AG08395 (cell line): ENCODE results near the gene PRDX5.

Source experiments
- DNase-seq: peaks from one replicate; pipeline ENCODE4 v3.0.0; 2012; ENCODE audit warnings: mixed read lengths, low spot score

PRDX5 gene

DNA sequence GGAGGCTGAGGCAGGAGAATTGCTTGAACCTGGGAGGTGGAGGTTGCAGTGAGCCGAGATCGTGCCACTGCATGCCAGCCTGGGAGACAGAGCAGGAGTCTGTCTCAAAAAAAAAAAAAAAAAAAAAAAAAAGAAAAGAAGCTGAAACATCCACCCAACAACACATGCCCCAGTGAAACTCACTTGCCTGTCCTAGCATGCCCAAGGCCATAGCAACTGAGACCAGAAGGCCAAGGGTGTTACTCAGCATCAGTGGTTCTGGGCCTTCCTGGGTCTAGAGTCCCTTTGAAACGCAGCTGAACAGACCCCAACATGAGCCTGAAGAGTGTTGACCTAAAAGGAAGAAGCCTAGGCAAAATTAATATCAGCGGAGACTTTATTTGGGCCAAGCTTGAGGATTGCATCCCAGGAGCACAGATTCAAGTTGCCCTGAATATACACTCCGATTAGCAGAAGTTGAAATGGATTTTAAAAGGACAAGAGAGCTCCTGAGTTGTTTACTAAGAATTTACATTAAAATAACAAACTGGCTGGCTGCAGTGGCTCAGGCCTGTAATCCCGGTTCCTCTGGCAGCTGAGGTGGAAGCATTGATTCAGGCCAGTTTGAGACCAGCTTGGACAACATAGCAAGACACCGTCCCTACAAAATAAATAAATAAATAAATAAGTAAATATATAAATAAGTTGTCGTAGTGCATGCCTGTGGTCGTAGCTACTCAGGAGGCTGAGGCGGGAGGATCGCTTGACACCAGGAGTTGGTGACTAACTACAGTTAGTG, 7.0 kb downstream of the PRDX5 start:
- no peak for DNase-seq

DNA sequence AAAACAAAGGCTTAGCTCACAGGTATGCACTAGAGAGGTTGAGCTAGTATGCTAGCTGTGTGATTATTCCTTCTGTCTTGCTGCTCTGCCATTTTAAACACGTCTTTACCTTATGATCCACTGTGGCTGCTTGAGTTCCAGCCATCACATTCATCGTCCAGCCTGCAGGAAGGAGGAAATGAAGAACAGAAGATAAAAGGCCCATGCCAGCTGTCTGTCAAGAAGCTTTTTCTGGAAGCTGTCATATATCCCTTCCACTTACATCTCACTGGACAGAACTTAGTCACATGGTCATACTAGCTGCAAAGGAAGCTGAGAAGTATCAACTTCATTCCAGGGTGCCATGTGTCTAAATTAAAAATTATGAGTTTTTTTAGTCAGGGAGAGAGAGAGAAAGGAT, 9.5 kb downstream of the PRDX5 start:
- DNase-seq: no peak

DNA sequence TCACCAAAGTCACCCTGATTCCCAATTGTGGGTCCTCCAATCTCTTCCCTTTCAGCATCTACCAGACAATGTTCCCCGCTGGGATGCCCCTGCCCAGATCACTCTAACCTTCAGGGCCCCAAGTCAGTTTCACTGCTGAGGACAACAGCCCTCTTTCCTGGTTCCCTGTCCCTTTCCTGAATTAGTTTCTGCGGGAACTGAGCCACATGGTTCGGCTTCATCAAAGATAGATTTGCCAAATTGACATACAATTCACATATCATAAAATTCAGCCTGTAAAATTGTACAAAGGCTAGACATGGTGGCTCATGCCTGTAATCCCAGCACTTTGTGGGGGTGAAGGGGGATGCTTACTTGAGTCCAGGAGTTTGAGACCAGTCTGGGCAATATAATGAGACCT, 10.1 kb downstream of the PRDX5 start:
- DNase-seq: no peak

DNA sequence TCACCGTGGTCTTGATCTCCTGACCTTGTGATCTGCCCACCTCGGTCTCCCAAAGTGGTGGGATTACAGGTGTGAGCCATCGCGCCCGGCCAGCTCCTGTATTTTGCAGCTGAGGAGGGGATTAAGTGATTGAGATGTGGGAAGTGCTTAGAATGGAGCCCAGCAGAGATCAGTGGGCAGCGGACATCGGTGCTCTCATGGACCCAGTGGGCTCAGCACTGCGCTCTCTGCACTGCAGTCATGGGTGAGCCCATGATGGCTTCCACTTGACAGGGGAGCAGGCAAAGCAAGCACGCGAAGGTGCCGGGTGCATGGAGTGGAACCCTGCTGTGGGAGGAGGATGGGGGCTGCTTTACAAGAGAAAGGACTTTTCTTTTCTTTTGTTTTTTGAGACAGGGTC, 13.0 kb downstream of the PRDX5 start:
- DNase-seq: no peak

DNA sequence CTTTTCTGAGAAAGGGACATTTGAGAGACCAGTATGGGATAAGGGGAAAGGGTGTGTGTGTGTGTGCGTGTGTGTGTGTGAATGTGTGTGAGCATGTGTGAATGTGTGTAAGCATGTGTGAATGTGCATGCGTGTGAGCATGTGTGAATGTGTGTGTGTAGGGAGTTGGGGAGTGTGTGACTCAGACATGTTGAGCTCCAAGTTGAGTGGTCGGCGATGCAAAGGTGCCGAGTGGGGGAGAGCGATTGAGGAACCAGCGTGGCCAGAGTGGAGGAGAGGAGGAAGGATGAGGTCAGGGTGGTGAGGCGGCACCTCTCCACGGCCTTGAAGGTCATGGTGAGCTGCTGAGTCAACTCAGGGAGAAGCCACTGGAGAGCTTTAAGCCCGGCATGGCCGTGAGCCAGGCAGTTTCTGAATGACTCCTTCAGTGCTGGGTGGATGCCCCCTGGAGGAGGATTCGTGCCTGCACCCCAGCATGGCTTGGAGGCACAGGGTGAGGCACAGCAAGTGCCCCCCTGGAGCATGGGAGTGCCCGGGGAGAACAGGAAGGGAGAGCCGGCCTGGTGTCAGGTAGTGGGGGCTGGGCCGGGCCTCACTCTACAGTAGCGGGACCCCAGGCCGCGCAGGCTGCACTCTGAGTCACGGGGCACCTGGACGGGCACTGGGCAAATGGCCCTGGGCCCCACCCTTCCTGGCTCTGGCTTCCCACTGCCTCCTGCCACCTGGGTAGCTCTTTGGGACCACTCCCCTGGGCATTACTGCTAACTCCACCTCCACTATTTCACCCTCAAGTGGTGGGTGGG, 13.8 kb downstream of the PRDX5 start:
- DNase-seq: peak; percentile 93

DNA sequence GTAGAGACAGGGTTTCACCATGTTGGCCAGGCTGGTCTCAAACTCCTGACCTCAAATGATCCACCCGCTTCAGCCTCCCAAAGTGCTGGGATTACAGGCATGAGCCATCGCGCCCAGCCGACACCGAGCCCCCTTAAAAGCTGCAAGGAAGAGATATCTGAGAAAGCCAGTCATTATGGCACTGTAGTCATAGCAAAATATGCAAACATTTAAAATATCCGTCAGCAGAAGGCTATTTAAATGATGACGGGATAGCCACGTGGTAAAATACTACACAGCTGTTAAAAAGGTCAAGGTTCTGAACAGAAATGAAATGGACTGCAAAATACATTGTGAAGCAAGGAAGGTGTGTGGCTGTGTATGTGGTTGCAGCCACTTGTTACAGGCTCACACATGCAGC, 15.6 kb downstream of the PRDX5 start:
- DNase-seq: no peak

DNA sequence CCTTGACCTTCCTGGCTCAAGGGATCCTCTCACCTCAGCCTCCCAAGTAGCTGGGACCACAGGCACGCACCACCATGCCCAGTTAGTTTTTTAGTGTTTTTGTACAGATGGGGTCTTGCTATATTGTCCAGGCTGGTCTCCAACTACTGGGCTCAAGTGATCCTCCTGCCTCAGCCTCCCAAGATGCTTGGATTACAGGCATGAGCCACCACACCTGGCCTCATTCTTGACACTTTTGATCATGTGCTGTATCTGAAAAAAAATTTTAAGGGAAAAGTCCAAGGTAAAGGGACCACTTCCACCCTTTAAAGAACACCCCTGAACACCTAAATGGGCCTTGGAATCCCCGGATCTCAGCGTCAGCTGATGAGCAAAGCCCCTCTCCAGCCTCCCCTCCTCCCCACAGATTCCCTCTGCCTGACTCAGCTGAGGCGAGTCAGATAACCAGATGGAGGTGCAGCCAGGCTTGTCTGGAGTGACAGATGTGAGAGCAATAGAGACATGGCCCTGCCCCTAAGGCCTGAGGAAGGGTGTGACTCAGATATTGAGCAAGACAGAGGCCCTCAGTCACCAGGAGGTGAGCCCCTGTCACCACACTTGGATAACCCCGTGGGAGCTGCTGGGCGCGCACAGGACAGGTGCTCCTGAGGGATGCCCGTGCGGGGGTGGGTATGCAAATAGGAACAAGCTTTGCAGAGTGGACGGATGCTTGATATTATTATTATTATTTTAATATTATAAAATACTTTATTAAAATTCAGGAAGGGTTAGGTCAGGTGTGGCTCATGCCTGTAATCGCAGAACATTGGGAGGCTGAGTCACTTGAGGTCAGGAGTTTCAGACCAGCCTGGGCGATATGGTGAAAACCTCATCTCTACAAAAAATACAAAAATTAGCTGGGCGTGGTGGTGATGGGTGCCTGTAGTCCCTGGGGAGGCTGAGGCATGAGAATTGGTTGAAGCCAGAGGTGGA, 17.1 kb downstream of the PRDX5 start:
- peak; percentile 94 for DNase-seq

DNA sequence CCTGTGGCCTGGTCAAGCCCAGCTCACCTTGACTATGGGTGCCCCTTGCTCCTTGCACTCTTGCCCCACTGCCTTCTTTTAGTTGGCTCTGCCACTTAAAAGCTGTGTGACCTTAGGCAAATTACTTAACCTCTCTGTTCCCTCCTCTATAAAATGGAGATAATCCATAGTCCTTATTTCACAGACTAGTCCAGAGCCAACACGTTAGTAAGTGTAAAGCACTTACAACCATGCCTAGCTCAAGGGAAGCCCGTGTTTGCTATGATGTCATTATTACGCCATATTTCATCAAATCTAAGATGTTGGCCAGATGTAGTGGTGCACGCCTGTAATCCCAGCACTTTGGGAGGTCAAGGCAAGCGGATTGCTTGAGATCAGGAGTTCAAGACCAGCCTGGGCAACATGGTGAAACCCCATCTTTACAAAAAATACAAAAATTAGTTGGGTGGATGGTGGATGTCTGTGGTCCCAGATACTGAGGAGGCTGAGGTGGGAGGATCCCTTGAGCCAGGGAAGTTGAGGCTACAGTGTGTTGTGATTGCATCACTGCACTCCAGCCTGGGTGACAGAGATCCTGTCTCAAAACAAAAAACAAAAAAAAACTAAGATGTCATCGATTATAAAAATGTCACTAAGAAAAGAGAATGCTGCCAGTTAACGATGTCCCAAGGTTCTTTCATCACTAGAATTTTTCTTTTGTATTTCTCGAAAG, 19.8 kb downstream of the PRDX5 start:
- no peak for DNase-seq

DNA sequence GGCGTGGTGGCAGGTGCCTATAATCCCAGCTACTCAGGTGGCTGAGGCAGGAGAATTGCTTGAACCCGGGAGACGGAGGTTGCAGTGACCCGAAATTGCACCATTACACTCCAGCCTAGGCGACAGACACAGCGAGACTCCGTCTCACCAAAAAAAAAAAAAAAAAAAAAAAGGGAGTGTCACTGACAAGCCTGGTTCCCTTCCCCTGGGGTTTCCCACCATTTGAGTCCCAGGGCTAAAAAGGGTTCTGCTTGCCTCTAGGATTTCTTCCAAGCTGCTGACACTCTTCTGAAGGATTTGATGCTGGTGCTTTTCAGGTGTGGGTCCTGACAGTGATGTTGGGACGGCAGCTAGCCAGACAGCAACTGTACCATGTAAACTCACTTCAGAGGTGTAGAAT, 20.8 kb downstream of the PRDX5 start:
- DNase-seq: no peak

DNA sequence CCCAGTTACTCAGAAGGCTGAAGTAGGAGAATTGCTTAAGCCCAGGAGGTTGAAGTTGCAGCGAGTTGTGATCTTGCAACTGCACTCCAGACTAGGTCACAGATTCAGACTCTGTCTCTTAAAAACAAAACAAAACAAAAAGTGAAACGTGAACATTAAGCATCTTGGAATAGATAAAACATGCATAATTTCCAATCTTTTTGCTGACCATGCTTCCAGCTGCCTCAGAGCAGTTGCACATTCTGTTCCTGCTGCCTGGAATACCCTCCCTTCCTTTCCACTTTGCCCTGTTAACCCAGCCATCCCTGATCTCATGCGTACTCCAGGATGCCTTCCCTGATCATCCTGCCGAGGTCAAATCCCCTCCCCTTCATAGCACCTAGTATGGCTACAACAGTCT, 21.4 kb downstream of the PRDX5 start:
- DNase-seq: no peak

DNA sequence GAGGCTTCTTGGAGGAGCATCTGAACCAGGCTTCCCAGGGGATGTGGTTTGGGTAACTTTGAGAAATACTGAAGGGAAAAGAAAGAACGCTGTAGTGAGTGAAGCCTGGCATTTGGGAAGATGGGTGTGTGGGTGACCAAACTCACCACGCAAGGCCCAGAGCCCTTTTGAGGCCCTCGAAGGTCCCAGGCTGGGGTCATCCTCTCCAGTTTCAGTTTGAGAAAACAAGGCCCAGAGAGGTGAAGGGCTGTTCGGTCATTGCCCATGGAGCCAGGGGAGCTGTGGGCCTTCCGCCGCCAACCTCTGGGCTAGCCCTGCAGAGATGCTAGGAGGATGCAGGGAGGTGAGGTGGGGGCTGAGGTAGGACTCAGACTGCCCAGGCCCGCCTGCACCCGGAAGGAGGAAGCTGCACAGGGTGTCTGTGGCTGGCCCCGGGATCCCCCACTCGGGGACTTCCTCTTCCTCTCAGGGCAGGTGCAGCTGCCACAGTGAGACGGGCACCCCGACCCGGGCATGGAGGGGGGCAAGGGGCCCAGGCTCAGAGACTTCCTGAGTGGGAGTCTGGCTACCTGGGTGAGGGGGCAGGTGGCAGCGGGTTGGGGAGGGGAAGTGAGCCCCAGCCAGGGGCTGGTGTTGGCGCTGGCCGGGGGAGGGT, 22.0 kb downstream of the PRDX5 start, which contains the start of gene CCDC88B:
Gene CCDC88B, plus strand, starts transcription at position 451 of the 655 bp plus-strand sequence. Its CDS starts 63 bp downstream, at position 514.
- no peak for DNase-seq

DNA sequence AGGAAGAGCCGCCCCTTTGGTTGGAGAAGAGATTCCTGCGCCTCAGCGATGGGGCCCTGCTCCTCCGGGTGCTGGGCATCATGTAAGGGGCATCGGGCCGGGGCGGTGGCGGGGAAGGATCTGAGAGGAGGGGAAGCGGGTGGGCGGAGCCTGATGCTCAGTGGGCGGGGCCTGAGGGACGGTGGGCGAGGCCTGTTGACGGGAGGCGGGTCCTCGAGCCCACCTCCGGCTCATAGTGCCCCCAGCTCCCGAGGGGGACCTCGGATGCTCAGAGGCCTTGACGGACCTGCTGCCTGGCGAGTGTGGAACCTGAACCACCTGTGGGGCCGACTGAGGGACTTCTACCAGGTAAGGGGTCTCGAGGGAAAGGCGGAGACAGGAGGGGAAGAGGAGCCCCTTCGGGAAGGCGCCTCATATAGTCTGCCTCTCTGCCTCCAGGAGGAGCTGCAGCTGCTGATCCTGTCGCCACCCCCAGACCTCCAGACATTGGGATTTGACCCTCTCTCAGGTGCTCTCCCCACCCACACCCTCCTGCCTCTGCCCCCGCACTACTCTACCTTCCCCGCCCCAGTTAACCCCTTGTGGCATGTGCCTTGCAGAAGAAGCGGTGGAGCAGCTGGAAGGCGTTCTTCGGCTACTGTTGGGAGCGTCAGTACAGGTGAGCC, 22.9 kb downstream of the PRDX5 start:
- no peak for DNase-seq

DNA sequence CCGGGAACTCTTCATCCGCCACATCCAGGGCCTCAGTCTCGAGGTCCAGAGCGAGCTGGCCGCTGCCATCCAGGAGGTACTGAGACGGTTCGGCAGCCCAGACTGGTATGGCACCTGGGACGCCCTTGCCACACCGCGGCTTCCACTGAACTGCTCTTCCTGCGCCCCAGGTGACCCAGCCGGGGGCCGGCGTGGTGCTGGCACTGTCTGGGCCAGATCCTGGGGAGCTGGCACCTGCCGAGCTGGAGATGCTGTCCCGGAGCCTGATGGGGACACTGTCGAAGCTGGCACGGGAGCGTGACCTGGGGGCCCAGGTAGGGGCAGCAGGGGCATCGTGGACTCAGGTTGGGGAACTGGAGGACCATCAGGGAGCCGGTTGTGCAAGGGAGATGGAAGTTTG, 23.5 kb downstream of the PRDX5 start:
- DNase-seq: no peak

DNA sequence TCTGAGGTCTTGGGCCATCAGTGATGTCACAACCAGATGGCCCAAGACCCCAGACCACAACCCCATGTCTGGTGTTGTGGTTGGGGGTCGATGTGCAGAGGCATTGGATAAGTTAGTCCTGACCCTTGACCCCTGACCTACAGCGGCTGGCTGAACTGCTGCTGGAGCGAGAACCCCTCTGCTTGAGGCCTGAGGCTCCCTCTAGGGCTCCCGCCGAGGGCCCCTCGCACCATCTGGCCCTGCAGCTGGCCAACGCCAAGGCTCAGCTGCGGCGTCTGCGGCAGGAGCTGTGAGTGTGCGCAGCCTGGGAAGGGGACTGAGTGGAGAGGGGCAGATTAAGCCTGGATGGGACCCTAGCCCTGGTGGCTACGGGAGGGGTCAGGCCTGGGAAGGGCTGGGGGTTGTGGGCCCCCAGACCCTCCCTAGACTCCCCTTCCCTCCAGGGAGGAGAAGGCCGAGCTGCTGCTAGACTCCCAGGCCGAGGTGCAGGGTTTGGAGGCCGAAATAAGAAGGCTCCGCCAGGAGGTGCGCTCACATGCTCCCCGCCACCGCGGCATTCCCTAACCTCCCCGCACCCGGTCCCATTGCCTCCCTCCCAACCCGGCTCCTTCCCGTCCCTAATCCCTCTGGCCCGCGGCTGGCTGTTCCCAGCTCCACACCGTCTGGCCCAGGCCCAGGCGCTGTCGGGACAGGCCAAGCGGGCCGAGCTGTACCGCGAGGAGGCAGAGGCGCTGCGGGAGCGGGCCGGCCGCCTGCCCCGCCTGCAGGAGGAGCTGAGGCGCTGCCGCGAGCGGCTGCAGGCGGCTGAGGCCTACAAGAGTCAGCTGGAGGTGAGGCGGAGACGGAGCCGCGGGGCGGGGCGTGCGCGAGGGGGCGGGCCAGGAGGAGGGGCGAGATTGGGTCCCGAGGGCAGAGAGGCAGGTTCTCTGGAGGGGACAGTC, 24.2 kb downstream of the PRDX5 start:
- DNase-seq: peak; percentile 94

DNA sequence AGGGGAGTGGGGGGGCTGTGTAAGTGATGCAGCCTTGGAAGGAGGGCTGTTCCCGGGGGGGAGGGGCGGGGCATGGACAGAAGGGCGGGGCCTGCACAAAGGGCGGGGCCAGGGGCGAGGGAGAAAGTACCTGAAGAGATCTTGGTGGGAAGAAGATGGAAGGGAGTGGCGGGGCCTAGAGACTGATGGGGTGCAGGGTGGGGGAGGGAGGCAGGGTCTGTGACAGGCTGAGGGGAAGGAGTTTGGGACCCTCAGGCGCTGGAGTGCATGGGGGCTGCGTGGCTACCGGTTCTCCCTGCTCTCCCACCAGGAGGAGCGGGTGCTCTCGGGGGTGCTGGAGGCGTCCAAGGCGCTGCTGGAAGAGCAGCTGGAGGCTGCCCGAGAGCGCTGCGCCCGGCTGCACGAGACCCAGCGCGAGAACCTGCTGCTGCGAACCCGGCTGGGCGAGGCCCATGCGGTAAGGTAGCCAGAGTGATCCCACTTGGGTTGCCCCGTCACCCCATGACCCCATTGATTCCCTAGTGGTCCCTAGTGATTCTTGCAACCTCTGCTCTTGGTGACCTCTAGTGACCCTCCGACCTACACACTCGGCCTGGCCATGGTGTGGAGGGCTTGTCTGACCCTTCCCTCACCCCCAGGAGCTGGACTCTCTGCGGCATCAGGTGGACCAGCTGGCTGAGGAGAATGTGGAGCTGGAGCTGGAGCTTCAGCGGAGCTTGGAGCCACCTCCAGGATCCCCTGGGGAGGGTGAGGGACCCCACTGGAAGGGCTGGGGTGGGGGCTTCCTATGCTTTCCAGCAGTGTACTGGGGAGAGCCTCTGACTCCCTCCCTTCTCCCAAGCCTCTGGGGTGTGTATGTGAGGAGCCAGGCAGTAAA, 25.2 kb downstream of the PRDX5 start:
- DNase-seq: no peak

DNA sequence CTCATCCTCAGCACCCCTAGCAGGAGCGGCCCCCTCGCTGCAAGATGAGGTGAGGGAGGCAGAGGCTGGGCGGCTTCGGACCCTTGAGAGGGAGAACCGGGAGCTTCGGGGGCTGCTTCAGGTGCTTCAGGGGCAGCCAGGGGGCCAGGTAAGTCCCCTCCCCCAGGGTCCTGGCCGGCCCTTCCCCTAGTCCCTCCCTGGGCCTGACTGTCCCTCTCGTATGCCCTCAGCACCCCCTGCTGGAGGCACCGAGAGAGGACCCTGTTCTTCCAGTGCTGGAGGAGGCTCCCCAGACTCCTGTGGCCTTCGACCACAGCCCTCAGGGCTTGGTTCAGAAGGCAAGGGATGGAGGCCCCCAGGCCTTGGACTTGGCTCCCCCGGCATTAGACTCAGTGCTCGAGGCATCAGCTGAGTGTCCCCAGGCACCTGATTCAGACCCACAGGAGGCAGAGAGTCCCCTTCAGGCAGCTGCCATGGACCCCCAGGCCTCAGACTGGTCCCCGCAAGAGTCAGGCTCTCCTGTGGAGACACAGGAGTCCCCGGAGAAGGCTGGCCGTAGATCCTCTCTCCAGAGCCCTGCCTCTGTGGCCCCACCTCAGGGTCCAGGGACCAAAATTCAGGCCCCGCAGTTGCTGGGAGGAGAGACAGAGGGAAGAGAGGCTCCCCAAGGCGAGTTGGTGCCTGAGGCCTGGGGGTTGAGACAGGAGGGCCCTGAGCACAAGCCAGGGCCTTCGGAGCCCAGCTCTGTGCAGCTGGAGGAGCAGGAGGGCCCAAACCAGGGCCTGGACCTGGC, 26.0 kb downstream of the PRDX5 start:
- DNase-seq: no peak

DNA sequence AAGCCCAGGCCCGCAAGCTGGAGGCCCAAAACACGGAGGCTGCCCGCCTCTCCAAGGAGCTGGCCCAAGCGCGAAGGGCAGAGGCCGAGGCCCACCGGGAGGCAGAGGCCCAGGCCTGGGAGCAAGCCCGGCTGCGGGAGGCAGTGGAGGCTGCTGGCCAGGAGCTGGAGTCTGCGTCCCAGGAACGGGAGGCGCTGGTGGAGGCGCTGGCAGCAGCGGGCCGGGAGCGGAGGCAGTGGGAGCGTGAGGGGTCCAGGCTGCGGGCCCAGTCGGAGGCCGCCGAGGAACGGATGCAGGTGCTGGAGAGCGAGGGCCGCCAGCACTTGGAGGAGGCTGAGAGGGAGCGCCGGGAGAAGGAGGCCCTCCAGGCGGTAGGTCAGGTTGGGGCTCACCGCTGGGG, 26.9 kb downstream of the PRDX5 start:
- no peak for DNase-seq
